Colon (tissue), 2 donors: ENCODE results near the gene CALML3.
"Not testable (repeated sequence)": the region's sequence is repeated elsewhere in the genome, so short reads cannot be mapped to it uniquely, and the experiment has no call there.

Experiments used
- FAIRE-seq: peaks from 2 replicates; lab custom pipeline; 2012; peaks lifted over from hg19 to GRCh38; lab: Jason Lieb, UNC
- donor health status: control.
- donor health status: control.

CALML3 gene

GRCh38 chr10:5524641-5525560, at the start of gene CALML3:
Gene CALML3 (plus strand): TSS chr10:5524961. CDS start chr10:5525086, 125 bp downstream.
- FAIRE-seq, result no peak

DNA sequence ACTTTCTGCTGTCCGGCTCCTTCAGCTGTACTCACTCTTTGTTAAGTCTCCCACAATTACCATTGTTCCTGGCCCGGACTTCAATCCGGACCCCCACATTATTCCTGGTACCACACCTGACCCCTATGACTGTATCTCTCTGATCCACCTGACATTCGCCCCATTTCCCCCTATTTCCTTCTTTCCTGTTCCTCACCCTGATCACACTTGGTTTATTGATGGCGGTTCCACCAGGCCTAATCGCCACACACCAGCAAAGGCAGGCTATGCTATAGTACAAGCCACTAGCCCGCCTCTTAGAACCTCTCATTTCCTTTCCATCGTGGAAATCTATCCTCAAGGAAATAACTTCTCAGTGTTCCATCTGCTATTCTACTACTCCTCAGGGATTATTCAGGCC, 49.7 kb upstream of the CALML3 start:
- not testable (repeated sequence) for FAIRE-seq

GRCh38 chr10:5475974-5476807, 48.6 kb upstream of the CALML3 start:
- FAIRE-seq, result not testable (repeated sequence)

DNA sequence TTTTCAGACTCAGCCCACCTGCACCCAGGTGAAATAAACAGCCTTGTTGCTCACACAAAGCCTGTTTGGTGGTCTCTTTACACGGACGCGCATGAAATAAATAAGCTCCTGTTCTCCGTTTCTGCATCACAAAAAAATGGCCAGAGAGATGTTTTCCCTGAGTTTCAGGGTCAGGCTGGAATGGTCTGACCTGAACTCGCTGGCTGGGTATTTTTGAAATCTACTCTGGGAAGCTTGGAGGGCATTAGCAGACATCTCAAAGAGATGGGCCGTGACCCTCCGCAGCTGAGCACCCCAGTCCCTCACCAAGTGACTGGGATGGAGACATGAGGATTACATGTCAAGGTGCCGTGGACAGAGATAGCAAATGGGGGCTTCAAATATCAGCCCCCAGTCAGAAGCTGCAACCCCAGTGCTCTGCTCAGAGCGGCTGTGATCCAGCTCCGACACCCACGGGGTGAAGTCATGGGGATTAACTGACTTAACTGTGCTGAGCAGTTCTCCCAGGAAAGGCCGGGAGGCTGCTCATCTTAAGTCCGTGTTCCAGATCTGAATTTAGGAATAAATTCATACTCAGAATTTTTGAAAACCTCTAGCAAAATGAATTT, 47.7 kb upstream of the CALML3 start:
- no peak for FAIRE-seq

DNA sequence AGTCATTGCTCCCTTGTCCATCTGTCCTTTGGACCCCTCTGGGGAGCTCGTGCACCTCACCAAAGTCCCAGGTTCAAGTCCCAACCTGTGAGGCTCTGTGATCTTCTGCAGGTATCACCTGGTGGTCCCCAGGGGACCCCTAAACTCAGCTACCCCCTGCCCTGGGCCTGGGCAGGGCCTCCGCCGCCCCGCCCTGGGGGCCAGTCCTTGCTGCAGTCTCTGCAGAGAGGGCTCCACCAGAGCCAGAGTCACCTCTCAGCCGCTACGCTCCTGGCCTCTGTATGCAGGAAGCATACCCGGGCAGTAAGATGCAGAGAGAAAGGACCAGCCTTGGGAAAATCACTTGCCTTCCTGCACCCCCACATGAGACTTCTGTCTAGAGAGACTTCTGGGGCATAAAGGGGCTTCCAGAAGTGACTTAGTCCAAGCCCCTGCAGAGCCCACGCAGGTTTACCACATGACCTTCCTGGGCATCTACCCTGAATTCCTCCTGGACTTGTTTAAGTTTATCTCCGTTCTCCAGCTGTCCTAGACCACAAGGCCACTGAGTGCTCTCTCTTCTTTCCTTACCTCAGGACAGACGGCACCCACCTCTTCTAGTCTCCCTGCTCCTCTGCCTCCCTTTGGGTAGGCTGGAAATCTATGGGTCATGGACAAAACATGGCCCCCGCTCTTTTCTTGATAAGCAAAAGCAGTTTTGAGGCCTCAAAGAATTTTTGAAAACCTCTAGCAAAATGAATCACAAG, 46.6 kb upstream of the CALML3 start:
- FAIRE-seq, result no peak

- no peak for FAIRE-seq
Measured at GRCh38 chr10:5478694-5479305, 46.0 kb upstream of the CALML3 start.

DNA sequence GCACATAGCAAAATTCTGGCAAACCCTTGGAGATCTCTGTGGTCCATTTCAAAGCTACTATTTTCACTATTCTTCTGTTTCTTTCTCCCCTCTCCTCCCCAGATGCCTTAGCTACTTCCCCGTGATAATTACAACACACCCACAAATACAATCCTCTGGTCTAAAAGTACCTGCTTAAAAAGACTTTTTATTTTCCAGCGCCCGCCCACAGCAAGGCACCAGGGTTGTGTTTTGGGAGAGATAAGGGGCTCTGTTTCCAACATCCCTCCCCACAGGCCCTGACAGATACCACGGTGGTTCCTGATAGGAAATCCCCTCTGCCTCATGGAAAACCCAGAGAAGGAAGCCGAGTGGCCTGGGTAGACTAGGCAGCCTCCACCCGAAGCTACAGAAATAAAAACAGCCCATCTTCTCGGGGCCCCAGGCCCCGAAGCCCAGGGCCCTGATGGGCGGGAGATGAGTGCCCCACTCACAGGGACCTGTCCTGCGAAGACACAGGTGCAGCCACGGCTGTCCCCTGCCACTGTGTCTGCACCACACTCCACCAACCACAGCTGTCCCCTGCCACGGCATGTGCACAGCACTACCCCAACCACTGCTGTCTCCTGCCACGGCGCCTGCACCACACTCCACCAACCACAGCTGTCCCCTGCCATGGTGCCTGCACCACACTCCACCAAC, 45.1 kb upstream of the CALML3 start:
- no peak for FAIRE-seq

GRCh38 chr10:5480162-5480941, 44.4 kb upstream of the CALML3 start:
- FAIRE-seq, result no peak

- no peak for FAIRE-seq
Measured at GRCh38 chr10:5481121-5481520, 43.6 kb upstream of the CALML3 start.

DNA sequence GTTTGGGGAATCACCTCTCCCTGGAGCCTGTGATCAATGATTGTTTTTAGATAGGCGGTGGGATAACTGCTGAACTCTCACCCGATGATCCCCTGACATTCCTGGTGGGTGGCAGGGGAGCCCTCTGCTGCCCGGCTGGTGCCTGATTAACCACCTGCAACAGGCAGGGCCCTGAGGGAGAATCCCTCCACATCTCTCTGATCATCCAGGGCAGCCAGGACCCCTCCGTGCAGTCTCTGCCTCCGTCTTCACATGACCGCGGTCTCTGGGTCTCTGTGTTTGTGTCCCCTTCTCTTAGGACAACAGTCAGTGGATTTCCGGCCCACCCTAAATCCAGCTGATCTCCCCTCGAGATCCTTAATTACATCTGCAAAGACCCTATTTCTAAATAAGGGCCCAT, 42.7 kb upstream of the CALML3 start:
- FAIRE-seq, result no peak

- FAIRE-seq, result no peak
Measured at GRCh38 chr10:5484205-5484604, 40.6 kb upstream of the CALML3 start.

- no peak for FAIRE-seq
Measured at GRCh38 chr10:5485290-5485689, 39.5 kb upstream of the CALML3 start.

GRCh38 chr10:5485948-5486852, 38.6 kb upstream of the CALML3 start:
- no peak for FAIRE-seq

- no peak for FAIRE-seq
Measured at GRCh38 chr10:5486853-5487235, 37.9 kb upstream of the CALML3 start.

GRCh38 chr10:5488272-5489161, 36.2 kb upstream of the CALML3 start:
- FAIRE-seq, result no peak

GRCh38 chr10:5490032-5490431, 34.7 kb upstream of the CALML3 start:
- no peak for FAIRE-seq

DNA sequence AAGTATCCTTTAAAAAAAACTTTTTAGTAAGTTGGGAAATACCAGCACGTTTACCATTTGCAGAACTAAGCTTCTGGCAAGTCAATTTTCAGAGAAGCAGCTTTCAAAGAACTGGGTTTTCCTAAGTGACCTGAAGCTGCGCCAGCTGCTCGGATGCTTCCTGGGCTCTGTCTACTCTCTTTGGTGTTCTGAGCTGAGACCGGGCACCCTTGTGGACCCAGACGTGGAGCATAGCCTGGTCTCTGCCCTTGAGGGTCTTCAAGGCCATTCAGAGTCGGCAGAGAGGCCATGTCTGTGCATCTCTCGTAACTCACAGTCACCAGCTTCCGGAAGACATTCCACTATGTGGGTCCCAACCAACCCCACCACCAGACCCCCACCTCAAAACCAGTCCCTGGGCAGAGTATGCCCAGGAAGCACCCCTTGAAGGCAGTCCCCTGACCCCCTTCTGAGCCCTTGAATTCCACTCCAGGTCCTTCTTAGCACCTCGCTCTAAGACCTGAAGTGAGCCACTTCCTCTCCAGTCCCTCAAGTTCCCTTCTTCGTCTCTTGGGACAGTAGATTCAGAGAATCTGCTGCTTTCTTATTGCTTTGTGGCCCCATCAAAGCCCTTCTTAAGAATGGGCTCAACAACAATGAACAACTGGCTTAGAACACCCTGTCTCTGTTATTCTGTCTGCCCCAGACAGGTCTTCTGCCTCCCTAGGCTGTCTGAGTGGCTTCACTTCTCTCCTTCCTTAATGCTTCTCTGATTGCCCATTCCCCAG, 33.9 kb upstream of the CALML3 start:
- FAIRE-seq, result no peak
